Neural cell (in vitro differentiated cells): ENCODE results near the gene LTBP4.

ENCODE experiments used
- CTCF ChIP-seq: fragments of 450-650 bp; IDR thresholded peaks from 2 replicates; pipeline ENCODE4 v1.5.1; 2014; ENCODE audit warnings: antibody characterized with exemption, mild to moderate bottlenecking, moderate library complexity; ENCODE audit not compliant: poor library complexity, severe bottlenecking
- EP300 ChIP-seq: fragments of 450-650 bp; conservative IDR thresholded peaks from 2 replicates; pipeline ENCODE4 v1.6.1; 2014; ENCODE audit warnings: antibody characterized with exemption, mild to moderate bottlenecking, moderate library complexity; ENCODE audit not compliant: poor library complexity, severe bottlenecking
- EZH2 ChIP-seq: fragments of 200-600, 300-800 bp; shearing (Covaris generic), sonication (generic); IDR thresholded peaks from 2 replicates; pipeline ENCODE4 v1.6.1; 2014; ENCODE audit warnings: antibody characterized with exemption, low read length, borderline replicate concordance, mild to moderate bottlenecking; ENCODE audit not compliant: insufficient read depth, poor library complexity, severe bottlenecking
- MXI1 ChIP-seq: fragments of 450-650 bp; conservative IDR thresholded peaks from 2 replicates; pipeline ENCODE4 v1.6.1; 2014; ENCODE audit warnings: antibody characterized with exemption, mild to moderate bottlenecking; ENCODE audit not compliant: poor library complexity, severe bottlenecking
- POLR2AphosphoS5 ChIP-seq: IDR thresholded peaks from 2 replicates; pipeline ENCODE4 v1.6.1; 2012
- RAD21 ChIP-seq: fragments of 450-650 bp; conservative IDR thresholded peaks from 2 replicates; pipeline ENCODE4 v1.6.1; 2014; ENCODE audit warnings: antibody characterized with exemption, mild to moderate bottlenecking, moderate library complexity
- REST ChIP-seq: IDR thresholded peaks from 2 replicates; pipeline ENCODE4 v1.6.1; 2012; ENCODE audit warnings: borderline replicate concordance
- SMC3 ChIP-seq: fragments of 450-650 bp; conservative IDR thresholded peaks from 2 replicates; pipeline ENCODE4 v1.6.1; 2014; ENCODE audit warnings: antibody characterized with exemption, mild to moderate bottlenecking, moderate library complexity; ENCODE audit not compliant: poor library complexity
- TAF1 ChIP-seq: IDR thresholded peaks from 2 replicates; pipeline ENCODE4 v1.6.1; 2012; ENCODE audit warnings: low read depth

GRCh38 chr19:40603071-40603388, 1.9 kb downstream of the LTBP4 start:
- TF ChIP-seq CTCF (no peak), EP300 (no peak), EZH2 (no peak), REST (no peak), TAF1 (no peak), POLR2AphosphoS5 (no peak), MXI1 (no peak), SMC3 (no peak), RAD21 (no peak)
